ENCODE results near the gene CDK5. TPM values are rescaled to one million over a fixed set of nuclear protein-coding genes. Genes with fewer than 3 reads are reported as not detected.

The CDK5 gene
- total RNA-seq, 3 donors from 2014 or later: 5.2 to 8.8 (median 8.6) TPM

DNA sequence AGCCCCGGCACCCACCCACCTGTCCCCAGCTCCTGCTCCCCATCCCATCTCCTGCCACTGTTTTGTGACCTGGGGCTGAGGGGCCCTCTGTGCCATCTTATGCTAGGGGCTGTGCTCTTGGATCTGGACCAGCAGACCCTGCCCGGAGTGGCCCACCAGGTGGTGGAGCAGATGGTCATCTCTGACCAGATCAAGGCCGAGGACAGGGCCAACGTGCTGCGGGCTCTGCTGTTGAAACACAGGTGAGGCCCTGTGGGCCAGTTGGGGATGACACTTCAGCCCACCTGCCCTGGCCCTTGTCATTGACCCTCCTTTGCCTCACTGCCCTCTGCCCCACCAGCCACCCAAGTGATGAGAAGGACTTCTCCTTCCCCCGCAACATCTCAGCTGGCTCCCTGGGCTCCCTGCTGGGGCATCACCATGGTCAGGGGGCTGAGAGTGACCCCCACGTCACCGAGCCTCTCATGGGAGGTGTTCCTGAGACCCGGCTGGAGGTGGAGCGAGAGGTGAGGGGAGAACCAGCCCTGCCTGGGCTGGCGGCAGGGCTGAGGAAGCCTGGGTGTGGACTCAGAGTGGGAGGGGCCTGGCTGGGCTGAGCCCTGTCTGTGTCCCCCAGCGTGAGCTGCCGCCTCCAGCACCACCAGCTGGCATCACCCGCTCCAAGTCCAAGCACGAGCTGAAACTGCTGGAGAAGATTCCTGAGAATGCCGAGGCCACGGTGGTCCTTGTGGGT lies 12.3 kb upstream of the CDK5 start:
- Histone ChIP-seq H3K27me3 (no peaks in the 10 kb centered on the region), H3K4me1 (no peaks in the 10 kb centered on the region), H3K36me3 (peaks cover 29% of the 10 kb centered on the region), H3K4me3 (no peak overlapping the region), H3K9me3 (no peaks in the 10 kb centered on the region), H3K27ac (no peak overlapping the region)
- TF ChIP-seq POLR2AphosphoS5 (IDR thresholded peaks at IDR 0.05) (no peak), POLR2A (IDR thresholded peaks at IDR 0.05) (no peak)
- TF ChIP-seq, protein P1, sequence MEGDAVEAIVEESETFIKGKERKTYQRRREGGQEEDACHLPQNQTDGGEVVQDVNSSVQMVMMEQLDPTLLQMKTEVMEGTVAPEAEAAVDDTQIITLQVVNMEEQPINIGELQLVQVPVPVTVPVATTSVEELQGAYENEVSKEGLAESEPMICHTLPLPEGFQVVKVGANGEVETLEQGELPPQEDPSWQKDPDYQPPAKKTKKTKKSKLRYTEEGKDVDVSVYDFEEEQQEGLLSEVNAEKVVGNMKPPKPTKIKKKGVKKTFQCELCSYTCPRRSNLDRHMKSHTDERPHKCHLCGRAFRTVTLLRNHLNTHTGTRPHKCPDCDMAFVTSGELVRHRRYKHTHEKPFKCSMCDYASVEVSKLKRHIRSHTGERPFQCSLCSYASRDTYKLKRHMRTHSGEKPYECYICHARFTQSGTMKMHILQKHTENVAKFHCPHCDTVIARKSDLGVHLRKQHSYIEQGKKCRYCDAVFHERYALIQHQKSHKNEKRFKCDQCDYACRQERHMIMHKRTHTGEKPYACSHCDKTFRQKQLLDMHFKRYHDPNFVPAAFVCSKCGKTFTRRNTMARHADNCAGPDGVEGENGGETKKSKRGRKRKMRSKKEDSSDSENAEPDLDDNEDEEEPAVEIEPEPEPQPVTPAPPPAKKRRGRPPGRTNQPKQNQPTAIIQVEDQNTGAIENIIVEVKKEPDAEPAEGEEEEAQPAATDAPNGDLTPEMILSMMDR (IDR thresholded peaks at IDR 0.05): no peak
- intact Hi-C loops (cut with DNase I; ENCODE audit: low total_unique reads): no loop called here
- no peak for DNase-seq (ENCODE audit: low spot score in 2 of 2)

GRCh38 chr7:151068069-151068773 lies 10.5 kb upstream of the CDK5 start:
- intact Hi-C loops (cut with DNase I; ENCODE audit: low total_unique reads): no loop called here
- TF ChIP-seq POLR2AphosphoS5 (IDR thresholded peaks at IDR 0.05) (no peak), POLR2A (IDR thresholded peaks at IDR 0.05) (no peak)
- TF ChIP-seq, protein P1 (IDR thresholded peaks at IDR 0.05): no peak
- DNase-seq (ENCODE audit: low spot score in 2 of 2): no peak
- Histone ChIP-seq H3K4me1 (no peaks in the 10 kb centered on the region), H3K27me3 (no peaks in the 10 kb centered on the region), H3K4me3 (no peak overlapping the region), H3K27ac (no peak overlapping the region), H3K9me3 (no peaks in the 10 kb centered on the region), H3K36me3 (peaks cover 21% of the 10 kb centered on the region)

- no peak overlapping the region for H3K27ac ChIP-seq
- no peaks in the 10 kb centered on the region for H3K9me3 ChIP-seq
- no peak for DNase-seq (ENCODE audit: low spot score in 2 of 2)
- intact Hi-C loops (cut with DNase I; ENCODE audit: low total_unique reads): no loop called here
- no peak overlapping the region for H3K4me3 ChIP-seq
- peaks cover 21% of the 10 kb centered on the region for H3K36me3 ChIP-seq
- peaks cover 5 to 8% of the 10 kb centered on the region in 2 donors for H3K4me1 ChIP-seq
- H3K27me3 ChIP-seq: no peaks in the 10 kb centered on the region
- TF ChIP-seq POLR2A (IDR thresholded peaks at IDR 0.05) (no peak), POLR2AphosphoS5 (IDR thresholded peaks at IDR 0.05) (no peak)
- TF ChIP-seq, protein P1 (IDR thresholded peaks at IDR 0.05): no peak
Measured at GRCh38 chr7:151066273-151066974, 8.7 kb upstream of the CDK5 start.

- Histone ChIP-seq H3K9me3 (no peaks in the 10 kb centered on the region), H3K4me1 (peaks cover 12 to 15% of the 10 kb centered on the region in 2 donors), H3K36me3 (peaks cover 16% of the 10 kb centered on the region), H3K27me3 (no peaks in the 10 kb centered on the region), H3K27ac (no peak overlapping the region), H3K4me3 (no peak overlapping the region)
- no peak for DNase-seq (ENCODE audit: low spot score in 2 of 2)
- TF ChIP-seq, protein P1 (IDR thresholded peaks at IDR 0.05): no peak
- TF ChIP-seq POLR2A (IDR thresholded peaks at IDR 0.05): no peak
- TF ChIP-seq POLR2AphosphoS5 (IDR thresholded peaks at IDR 0.05): no peak
- intact Hi-C loops (cut with DNase I; ENCODE audit: low total_unique reads): no loop called here
Measured at GRCh38 chr7:151065516-151065915, 7.8 kb upstream of the CDK5 start.

All from breast epithelium (tissue), 4 donors.